OCI-LY7 (cell line): ENCODE data around the gene CALD1. TPM values are rescaled to one million over a fixed set of nuclear protein-coding genes. Genes with fewer than 3 reads are reported as not detected.

Source experiments
- BruUV-seq: library from RNA; stranded (reverse); fragments of 400-500 nt; replicated peaks from 2 replicates; lab custom pipeline; 2021; lab: Mats Ljungman, UMichigan
- CTCF ChIA-PET: fragments of 300-600 bp; sonication (Branson Sonifier 250); formaldehyde crosslinking; loops from one replicate; lab custom pipeline; 2022; ENCODE audit warnings: antibody characterized with exemption; ENCODE audit not compliant: unreplicated experiment; lab: Charles Lee
- POLR2A ChIA-PET: fragments of 300-600 bp; sonication (Branson Sonifier 250); formaldehyde crosslinking; loops from one replicate; lab custom pipeline; 2022; ENCODE audit warnings: antibody characterized with exemption; lab: Charles Lee
- DNase-seq: peaks from one replicate; pipeline ENCODE4 v3.0.0-alpha.2; 2015; ENCODE audit warnings: low spot score
- H2AFZ ChIP-seq: fragments of 200-600 bp; sonication (generic), shearing (Covaris generic); 2 replicates; pipeline ENCODE4 v1.6.1; 2014; ENCODE audit warnings: mild to moderate bottlenecking, antibody characterized with exemption, low read length, moderate library complexity
- H3K27ac ChIP-seq: fragments of 200-600 bp; sonication (generic); 2 replicates; pipeline ENCODE4 v1.5.1; 2014; ENCODE audit warnings: mixed run types, low read depth, mild to moderate bottlenecking, moderate library complexity, low read length, inconsistent platforms; ENCODE audit not compliant: poor library complexity, severe bottlenecking
- H3K36me3 ChIP-seq: fragments of 200-600 bp; sonication (generic); 2 replicates; pipeline ENCODE4 v1.6.1; 2014; ENCODE audit warnings: mild to moderate bottlenecking, antibody characterized with exemption, low read length, moderate library complexity, mixed read lengths; ENCODE audit not compliant: insufficient read depth
- H3K4me1 ChIP-seq: fragments of 200-600 bp; sonication (generic); 2 replicates; pipeline ENCODE4 v1.5.1; 2014; ENCODE audit warnings: mild to moderate bottlenecking, low read length; ENCODE audit not compliant: insufficient read depth, poor library complexity, severe bottlenecking
- H3K4me2 ChIP-seq: fragments of 200-600 bp; sonication (generic); 2 replicates; pipeline ENCODE4 v1.6.1; 2014; ENCODE audit warnings: mild to moderate bottlenecking, low read length
- H3K4me3 ChIP-seq: fragments of 200-600 bp; sonication (generic); 2 replicates; pipeline ENCODE4 v1.5.1; 2014; ENCODE audit warnings: mild to moderate bottlenecking, low read depth, low read length; ENCODE audit not compliant: poor library complexity, severe bottlenecking
- H3K79me2 ChIP-seq: fragments of 200-600 bp; sonication (generic); 2 replicates; pipeline ENCODE4 v1.6.1; 2016; ENCODE audit warnings: low read depth, mild to moderate bottlenecking, low read length, moderate library complexity, mixed read lengths; ENCODE audit not compliant: insufficient read depth
- H3K9me2 ChIP-seq: fragments of 200-600 bp; sonication (generic); 2 replicates; pipeline ENCODE4 v1.6.1; 2016; ENCODE audit warnings: mild to moderate bottlenecking, low read length, mixed read lengths; ENCODE audit not compliant: insufficient read depth
- H3K9me3 ChIP-seq: fragments of 200-600 bp; sonication (generic); 2 replicates; pipeline ENCODE4 v1.6.1; 2014; ENCODE audit warnings: mild to moderate bottlenecking, mixed run types, low read length, mixed read lengths
- H4K20me1 ChIP-seq: fragments of 200-600 bp; sonication (generic); 2 replicates; pipeline ENCODE4 v1.6.1; 2014; ENCODE audit warnings: mild to moderate bottlenecking, antibody characterized with exemption, low read length, moderate library complexity, mixed read lengths; ENCODE audit not compliant: insufficient read depth
- CTCF ChIP-seq: fragments of 200-600 bp; sonication (generic); conservative IDR thresholded peaks from 2 replicates; pipeline ENCODE4 v1.5.1; 2014; ENCODE audit warnings: mild to moderate bottlenecking, antibody characterized with exemption, low read length, moderate library complexity, mixed read lengths
- EZH2phosphoT487 ChIP-seq: fragments of 200-600 bp; sonication (generic); IDR thresholded peaks from 2 replicates; pipeline ENCODE4 v1.6.1; 2018; ENCODE audit warnings: low read depth, borderline replicate concordance, mild to moderate bottlenecking, mixed run types, antibody characterized with exemption, low read length, moderate library complexity, mixed read lengths
- intact Hi-C: fragments of 100-400 bp; cut with micrococcal nuclease; formaldehyde crosslinking; loops from one replicate; pipeline ENCODE4 v1.10.0; 2022; ENCODE audit not compliant: unreplicated experiment
- total RNA-seq, 2 experiments: library from RNA; depleted of rRNA in 1 of 2; stranded (reverse); fragments of >200 nt in 1 of 2; shearing (Covaris generic) in 1 of 2; gene quantifications; 2 replicates each; pipeline ENCODE4 v1.2.3, GENCODE V29; 2014 to 2022

CALD1 gene
- total RNA-seq, 2 experiments from 2014 or later, result 0.25 to 0.49 TPM

- DNase-seq, result no peak
- H3K9me2 ChIP-seq, result no peaks in the 10 kb centered on the region
- H3K4me3 ChIP-seq, result no peak overlapping the region
- H3K4me1 ChIP-seq, result no peaks in the 10 kb centered on the region
- CTCF ChIA-PET, result no interaction called here
- no peak overlapping the region for H2AFZ ChIP-seq
- intact Hi-C loops, result no loop called here
- POLR2A ChIA-PET, result no interaction called here
- H3K36me3 ChIP-seq, result no peaks in the 10 kb centered on the region
- H3K79me2 ChIP-seq, result no peaks in the 10 kb centered on the region
- BruUV-seq, result no TSS peak
- no peak overlapping the region for H3K4me2 ChIP-seq
- no peaks in the 10 kb centered on the region for H4K20me1 ChIP-seq
- H3K9me3 ChIP-seq, result no peaks in the 10 kb centered on the region
- no peak overlapping the region for H3K27ac ChIP-seq
- TF ChIP-seq EZH2phosphoT487 (no peak), CTCF (no peak)
Measured at GRCh38 chr7:134897936-134898335, 118.5 kb downstream of the CALD1 start.

- Histone ChIP-seq H3K79me2 (no peaks in the 10 kb centered on the region), H3K4me1 (no peaks in the 10 kb centered on the region), H3K9me3 (no peaks in the 10 kb centered on the region), H4K20me1 (no peaks in the 10 kb centered on the region), H3K36me3 (no peaks in the 10 kb centered on the region), H3K27ac (no peak overlapping the region), H3K4me2 (no peak overlapping the region), H3K4me3 (no peak overlapping the region), H3K9me2 (no peaks in the 10 kb centered on the region), H2AFZ (peak overlapping the region; percentile 48; the same call in 1 of the 2 replicates)
- CTCF ChIA-PET, result no interaction called here
- POLR2A ChIA-PET, result interaction anchor here (0.7 kb wide), 1 partner anchor 474 kb away, joined by 3 read pairs; no protein-coding TSS in a partner anchor
- no TSS peak for BruUV-seq
- TF ChIP-seq CTCF (no peak), EZH2phosphoT487 (no peak)
- intact Hi-C loops, result no loop called here
- no peak for DNase-seq
Measured at GRCh38 chr7:134899729-134900128, 120.3 kb downstream of the CALD1 start.

DNA sequence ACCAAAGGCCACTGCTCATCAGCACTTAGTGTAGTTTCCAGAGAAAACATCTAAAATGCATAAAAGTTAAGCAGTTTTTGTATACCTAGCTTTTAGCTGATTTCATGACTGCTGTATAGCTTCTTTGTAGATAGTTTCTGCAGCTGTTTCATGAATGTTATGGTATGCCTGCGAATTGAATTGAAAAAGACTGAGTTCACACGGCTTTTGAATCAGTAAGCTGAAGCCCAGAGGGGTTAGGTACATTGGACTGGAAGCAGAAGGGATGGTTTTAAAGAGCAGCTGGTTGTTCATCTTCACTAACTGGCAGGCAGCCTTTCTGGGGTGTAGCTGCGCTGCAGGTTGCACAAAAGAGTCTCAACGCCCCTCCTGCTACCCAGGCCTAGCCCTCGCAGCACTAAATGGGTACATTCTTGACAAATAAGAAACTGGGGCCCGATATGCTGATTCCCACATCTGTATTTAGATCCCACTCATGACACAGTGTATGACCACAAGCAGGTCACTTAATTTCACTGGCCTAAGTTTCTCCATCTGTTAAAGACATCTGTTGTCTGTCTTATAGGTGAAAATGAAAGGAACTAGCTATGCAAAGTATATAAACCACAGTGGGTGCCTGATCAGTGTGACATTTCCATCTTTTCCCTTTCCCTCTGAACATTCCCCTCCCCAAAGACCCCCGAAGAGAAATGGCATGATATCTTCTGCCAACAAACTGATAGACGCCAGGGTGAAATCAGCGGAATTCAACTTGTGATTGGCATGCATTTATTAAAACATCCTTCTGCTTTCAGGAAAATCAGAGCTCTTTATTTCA lies 120.9 kb downstream of the CALD1 start:
- ChIA-PET CTCF (no interaction called here), POLR2A (interaction anchor here (0.7 kb wide), 2 partner anchors 30 to 149 kb away, joined by 3 read pairs; no protein-coding TSS in a partner anchor)
- H3K36me3 ChIP-seq, result no peaks in the 10 kb centered on the region
- H3K4me2 ChIP-seq, result peak overlapping the region; percentile 33
- no peaks in the 10 kb centered on the region for H3K9me3 ChIP-seq
- no peaks in the 10 kb centered on the region for H3K79me2 ChIP-seq
- peak; percentile 1 for DNase-seq
- no peaks in the 10 kb centered on the region for H3K9me2 ChIP-seq
- no peaks in the 10 kb centered on the region for H3K4me1 ChIP-seq
- no peak overlapping the region for H3K4me3 ChIP-seq
- peak overlapping the region; percentile 48; the same call in 1 of the 2 replicates for H2AFZ ChIP-seq
- H3K27ac ChIP-seq, result no peak overlapping the region
- intact Hi-C loops, result no loop called here
- H4K20me1 ChIP-seq, result no peaks in the 10 kb centered on the region
- no TSS peak for BruUV-seq
- TF ChIP-seq CTCF, result no peak
- no peak for TF ChIP-seq EZH2phosphoT487
